AG04450 (cell line): ENCODE results near the gene LAMTOR1. TPM values are rescaled to one million over a fixed set of nuclear protein-coding genes. Genes with fewer than 3 reads are reported as not detected.
A peak's percentile ranks its signal among the peaks of the same experiment; 100 is the strongest.

Source experiments
- CTCF ChIA-PET: fragments of 300-600, 350-600 bp; formaldehyde crosslinking; extraction: SDS; loops from one replicate; lab custom pipeline; 2022; ENCODE audit warnings: antibody characterized with exemption, inconsistent platforms; lab: Charles Lee
- POLR2A ChIA-PET: fragments of 350-600 bp; formaldehyde crosslinking; extraction: SDS; loops from one replicate; lab custom pipeline; 2021; ENCODE audit warnings: antibody characterized with exemption, inconsistent platforms; lab: Yijun Ruan, JAX
- DNase-seq: peaks from one replicate; pipeline ENCODE4 v3.0.0-alpha.2; 2011; ENCODE audit warnings: low read depth, low spot score
- H3K27ac ChIP-seq: one replicate; pipeline ENCODE4 v1.5.1; 2012; ENCODE audit warnings: low read depth, low read length, control low read depth
- H3K27me3 ChIP-seq: one replicate; pipeline ENCODE4 v1.6.0; 2012; ENCODE audit warnings: low read length; ENCODE audit not compliant: control insufficient read depth, insufficient read depth
- H3K4me3 ChIP-seq: 2 replicates; pipeline ENCODE4 v1.5.1; 2011; ENCODE audit warnings: mild to moderate bottlenecking, low read depth, low read length, control low read depth
- H3K9me3 ChIP-seq: 2 replicates; pipeline ENCODE4 v1.5.1; 2012; ENCODE audit warnings: low read length; ENCODE audit not compliant: control insufficient read depth, insufficient read depth
- CTCF ChIP-seq: IDR thresholded peaks from 2 replicates; pipeline ENCODE4 v1.5.1; 2011; ENCODE audit warnings: low read depth, low read length, control low read depth, inconsistent platforms
- polyA plus RNA-seq: library from polyadenylated mRNA; depleted of rRNA; stranded (reverse); fragments of >200 nt; gene quantifications from 2 replicates; pipeline ENCODE4 v1.2.3, GENCODE V29; 2011

LAMTOR1 gene
- polyA plus RNA-seq, 1 experiment, result 89.1 TPM

DNA sequence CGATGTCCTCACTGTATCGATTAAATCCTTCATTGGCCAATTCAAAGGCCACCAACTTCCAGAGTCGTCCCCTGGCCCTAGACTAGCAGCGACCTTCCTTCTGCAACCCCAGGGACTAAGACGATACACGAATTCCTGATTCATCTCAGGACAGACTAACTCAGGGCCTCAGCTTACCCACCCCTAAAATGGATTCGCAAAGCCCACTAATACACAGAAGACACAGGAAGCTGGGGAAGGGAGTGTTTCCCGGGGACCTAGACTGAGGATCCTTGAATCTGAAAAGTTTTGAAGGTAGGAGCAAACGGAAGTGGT, 509 bp downstream of the LAMTOR1 start:
- CTCF ChIA-PET, result interaction anchor here (1.3 to 6.1 kb wide), 5 partner anchors 12 to 81 kb away, joined by 4 to 52 read pairs (median 15); no protein-coding TSS in a partner anchor
- POLR2A ChIA-PET, result interaction anchor here (0.6 to 1.1 kb wide), 3 partner anchors 10 to 62 kb away, joined by 3 to 7 read pairs (median 3); partner anchors contain the start of gene ANAPC15

DNA sequence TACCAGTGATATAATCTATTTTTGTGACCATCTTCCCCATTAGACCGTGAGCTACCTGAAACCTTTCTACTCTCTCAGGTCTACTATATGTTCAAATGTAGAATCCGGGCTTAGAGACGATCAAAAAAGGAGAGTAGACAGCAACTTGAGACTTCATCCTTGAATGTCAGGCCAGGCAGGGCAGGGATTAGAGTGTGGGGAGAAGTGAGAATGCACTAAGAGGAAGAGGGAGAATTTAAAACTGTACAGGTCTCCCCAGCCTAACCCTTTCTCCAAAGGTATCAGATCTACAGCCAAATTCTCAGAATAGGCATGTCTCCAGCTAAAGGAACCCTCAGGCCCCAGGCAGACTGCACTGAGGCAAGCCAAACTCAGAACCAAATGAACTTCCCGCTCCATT, 935 bp downstream of the LAMTOR1 start:
- H3K27me3 ChIP-seq, result no peaks in the 10 kb centered on the region
- ChIA-PET CTCF (interaction anchor here (1.3 to 6.1 kb wide), 5 partner anchors 11 to 81 kb away, joined by 4 to 52 read pairs (median 15); no protein-coding TSS in a partner anchor), POLR2A (interaction anchor here (0.6 to 1.1 kb wide), 3 partner anchors 10 to 61 kb away, joined by 3 to 7 read pairs (median 3); partner anchors contain the start of gene ANAPC15)
- peak overlapping the region; percentile 82 for H3K4me3 ChIP-seq
- no peaks in the 10 kb centered on the region; the same call in none of the 2 replicates for H3K9me3 ChIP-seq
- no peak for TF ChIP-seq CTCF
- no peak overlapping the region for H3K27ac ChIP-seq
- DNase-seq, result no peak

More for the DNA sequence above, 509 bp downstream of the LAMTOR1 start:
- no peak for TF ChIP-seq CTCF
- Histone ChIP-seq H3K27ac (peak overlapping the region; percentile 90), H3K9me3 (no peaks in the 10 kb centered on the region; the same call in none of the 2 replicates), H3K27me3 (no peaks in the 10 kb centered on the region), H3K4me3 (peak overlapping the region; percentile 82)
- DNase-seq, result no peak

- no peaks in the 10 kb centered on the region for H3K27me3 ChIP-seq
- no peak for DNase-seq
- no peak overlapping the region for H3K4me3 ChIP-seq
- CTCF ChIA-PET, result interaction anchor here (1.4 to 6.1 kb wide), 4 partner anchors 10 to 123 kb away, joined by 5 to 52 read pairs (median 24); no protein-coding TSS in a partner anchor
- no peak overlapping the region for H3K27ac ChIP-seq
- no peak for TF ChIP-seq CTCF
- POLR2A ChIA-PET, result interaction anchor here (1.1 kb wide), 1 partner anchor 12 kb away, joined by 3 read pairs; the partner anchor contains the start of gene ANAPC15
- no peaks in the 10 kb centered on the region; the same call in none of the 2 replicates for H3K9me3 ChIP-seq
Measured at GRCh38 chr11:72100462-72100861, 2.6 kb downstream of the LAMTOR1 start.

- Histone ChIP-seq H3K4me3 (no peak overlapping the region), H3K27me3 (no peaks in the 10 kb centered on the region), H3K27ac (no peak overlapping the region), H3K9me3 (no peaks in the 10 kb centered on the region; the same call in none of the 2 replicates)
- no peak for TF ChIP-seq CTCF
- ChIA-PET POLR2A (no interaction called here), CTCF (interaction anchor here (3.0 to 6.1 kb wide), 3 partner anchors 9 to 83 kb away, joined by 15 to 52 read pairs (median 33); no protein-coding TSS in a partner anchor)
- no peak for DNase-seq
Measured at GRCh38 chr11:72100009-72100408, 3.1 kb downstream of the LAMTOR1 start.

GRCh38 chr11:72098741-72099140, 4.4 kb downstream of the LAMTOR1 start:
- no peak for TF ChIP-seq CTCF
- POLR2A ChIA-PET, result interaction anchor here (0.6 kb wide), 1 partner anchor 67 kb away, joined by 7 read pairs; no protein-coding TSS in a partner anchor
- no peak for DNase-seq
- CTCF ChIA-PET, result interaction anchor here (0.8 to 6.1 kb wide), 4 partner anchors 8 to 332 kb away, joined by 3 to 52 read pairs (median 18); no protein-coding TSS in a partner anchor
- Histone ChIP-seq H3K4me3 (no peak overlapping the region), H3K27me3 (no peaks in the 10 kb centered on the region), H3K9me3 (no peaks in the 10 kb centered on the region; the same call in none of the 2 replicates), H3K27ac (no peak overlapping the region)
